Lower leg skin (tissue), 4 donors: ENCODE results near the gene SFMBT1. TPM values are rescaled to one million over a fixed set of nuclear protein-coding genes. Genes with fewer than 3 reads are reported as not detected.

Experiments used
- DNase-seq, 2 donors: peaks; one replicate each; pipeline ENCODE4 v3.0.0-alpha.2; 2019; ENCODE audit warnings: low spot score in 2 of 2
- H3K4me3 ChIP-seq: fragments of 200-600 bp; sonication (generic); 2 replicates; pipeline ENCODE4 v1.5.1; 2017; ENCODE audit warnings: mild to moderate bottlenecking, low read depth; ENCODE audit not compliant: poor library complexity, severe bottlenecking
- CTCF ChIP-seq, 3 donors: fragments of 450-650 bp; IDR thresholded peaks; one replicate each; pipeline ENCODE4 v1.5.1; 2016; ENCODE audit warnings: antibody characterized with exemption in 3 of 3, mild to moderate bottlenecking in 3 of 3, moderate library complexity in 2 of 3
- POLR2A ChIP-seq, 2 donors: fragments of 450-650 bp; IDR thresholded peaks; one replicate each; pipeline ENCODE4 v1.6.1; 2016 to 2017; ENCODE audit warnings: antibody characterized with exemption in 2 of 2, mild to moderate bottlenecking in 1 of 2, moderate library complexity in 1 of 2
- WGBS, 2 donors: methylation state at CpG; one replicate each; pipeline ENCODE4 v1.1.5; 2018; 5-methylcytosine and 5-hydroxymethylcytosine counted together
- intact Hi-C: fragments of 100-400 bp; cut with DNase I; formaldehyde crosslinking; loops from one replicate; pipeline ENCODE4 v1.15.0; 2023; ENCODE audit warnings: low total_unique reads
- total RNA-seq, 4 donors: library from RNA; depleted of rRNA; stranded (reverse); fragments of >200 nt; gene quantifications; one replicate each; pipeline ENCODE4 v1.1.0, GENCODE V29; 2016

The SFMBT1 gene
- total RNA-seq, 4 donors from 2014 or later, result 9.5 to 24.3 (median 14.4) TPM

- no peak overlapping the region for H3K4me3 ChIP-seq
- TF ChIP-seq CTCF (IDR thresholded peaks at IDR 0.05), result no peak
- TF ChIP-seq POLR2A (IDR thresholded peaks at IDR 0.05), result no peak
- intact Hi-C loops, result loop anchor here (10.0 kb wide), 1 partner anchor 221 kb away; no protein-coding TSS in a partner anchor
- DNase-seq, result peak in 1 of 2 donors; percentile 77
- 77 to 90% methylated on average over 3 of the region's 3 CpGs for WGBS, 2 donors
Observed at GRCh38 chr3:53075743-53076140, 29.9 kb upstream of the SFMBT1 start.

GRCh38 chr3:53074761-53075742, 29.2 kb upstream of the SFMBT1 start:
- intact Hi-C loops, result loop anchor here (10.0 kb wide), 1 partner anchor 220 kb away; no protein-coding TSS in a partner anchor

GRCh38 chr3:53074366-53074696, 28.5 kb upstream of the SFMBT1 start:
- WGBS, 2 donors, result 88 to 92% methylated on average over 1 of the region's 1 CpG
- DNase-seq, result no peak
- H3K4me3 ChIP-seq, result no peak overlapping the region
- TF ChIP-seq POLR2A (IDR thresholded peaks at IDR 0.05) (no peak), CTCF (IDR thresholded peaks at IDR 0.05) (no peak)
- intact Hi-C loops, result loop anchor here (10.0 kb wide), 1 partner anchor 220 kb away; no protein-coding TSS in a partner anchor

More at GRCh38 chr3:53074761-53075742, 29.2 kb upstream of the SFMBT1 start:
- peak in 1 of 2 donors; percentile 75 for DNase-seq
- 79 to 85% methylated on average over 8 to 9 of the region's 9 CpGs for WGBS, 2 donors
- TF ChIP-seq POLR2A (IDR thresholded peaks at IDR 0.05) (no peak), CTCF (IDR thresholded peaks at IDR 0.05) (no peak)
- no peak overlapping the region for H3K4me3 ChIP-seq

GRCh38 chr3:53073553-53074365, 27.9 kb upstream of the SFMBT1 start:
- intact Hi-C loops, result loop anchor here (10.0 kb wide), 1 partner anchor 219 kb away; no protein-coding TSS in a partner anchor
- no peak for DNase-seq
- WGBS, 2 donors, result 34 to 39% methylated on average over 14 to 17 of the region's 17 CpGs
- TF ChIP-seq CTCF (IDR thresholded peaks at IDR 0.05) (no peak), POLR2A (IDR thresholded peaks at IDR 0.05) (no peak)
- peak overlapping the region; percentile 50 for H3K4me3 ChIP-seq

- WGBS, 2 donors, result 2 to 3% methylated on average over 30 to 32 of the region's 32 CpGs
- peak overlapping the region; percentile 50 for H3K4me3 ChIP-seq
- TF ChIP-seq POLR2A (IDR thresholded peaks at IDR 0.05) (no peak), CTCF (IDR thresholded peaks at IDR 0.05) (peak in 1 of 3 donors; percentile 96)
- DNase-seq, result peak; percentile 78 to 96
- intact Hi-C loops, result loop anchor here (10.0 kb wide), 1 partner anchor 218 kb away; no protein-coding TSS in a partner anchor
Observed at GRCh38 chr3:53072653-53073552, 27.0 kb upstream of the SFMBT1 start.
